Measurements from ENCODE around the gene NCK2. TPM values are rescaled to one million over a fixed set of nuclear protein-coding genes. Genes with fewer than 3 reads are reported as not detected.
A peak's percentile ranks its signal among the peaks of the same experiment; 100 is the strongest.
"Not testable (repeated sequence)": the region's sequence is repeated elsewhere in the genome, so short reads cannot be mapped to it uniquely, and the experiment has no call there.

NCK2 gene
- total RNA-seq, 2 experiments from 2014 or later: 84.7 to 87.5 TPM

GRCh38 chr2:105756435-105756834, 11.7 kb downstream of the NCK2 start:
- H3K27ac Mint-ChIP-seq: peak overlapping the region; percentile 95
- H3K4me3 Mint-ChIP-seq: peak overlapping the region; percentile 49
- H3K36me3 Mint-ChIP-seq (ENCODE audit: low read depth): peaks cover 67% of the 10 kb centered on the region
- intact Hi-C loops (cut with DNase I, micrococcal nuclease): no loop called here
- DNase-seq (no peak), ATAC-seq (no peak)
- no peaks in the 10 kb centered on the region for H3K27me3 Mint-ChIP-seq
- H3K4me1 Mint-ChIP-seq: peaks cover 94% of the 10 kb centered on the region
- ChIA-PET POLR2A (interaction anchor here (0.6 to 3.8 kb wide), 4 partner anchors 10 to 21 kb away, joined by 3 to 44 read pairs (median 6); no protein-coding TSS in a partner anchor), CTCF (interaction anchor here (0.7 to 2.2 kb wide), 9 partner anchors 9 to 337 kb away, joined by 3 to 9 read pairs (median 5); no protein-coding TSS in a partner anchor)
- no peaks in the 10 kb centered on the region for H3K9me3 Mint-ChIP-seq (ENCODE audit: low read depth)

GRCh38 chr2:105756865-105757264, 12.2 kb downstream of the NCK2 start:
- DNase-seq: peak; percentile 45
- ATAC-seq; H3K9me3 Mint-ChIP-seq (ENCODE audit: low read depth); H3K27me3 Mint-ChIP-seq; intact Hi-C loops (cut with DNase I, micrococcal nuclease): not testable (repeated sequence)
- H3K27ac Mint-ChIP-seq: peak overlapping the region; percentile 95
- peaks cover 95% of the 10 kb centered on the region for H3K4me1 Mint-ChIP-seq
- H3K4me3 Mint-ChIP-seq: peak overlapping the region; percentile 49
- ChIA-PET CTCF (interaction anchor here (1.3 to 2.2 kb wide), 5 partner anchors 9 to 46 kb away, joined by 4 to 9 read pairs (median 7); no protein-coding TSS in a partner anchor), POLR2A (interaction anchor here (3.8 kb wide), 1 partner anchor 11 kb away, joined by 44 read pairs; no protein-coding TSS in a partner anchor)
- peaks cover 66% of the 10 kb centered on the region for H3K36me3 Mint-ChIP-seq (ENCODE audit: low read depth)

- ChIA-PET POLR2A (interaction anchor here (0.7 to 3.8 kb wide), 4 partner anchors 10 to 12 kb away, joined by 3 to 44 read pairs (median 6); no protein-coding TSS in a partner anchor), CTCF (interaction anchor here (1.6 to 1.9 kb wide), 2 partner anchors 8 to 10 kb away, joined by 9 to 10 read pairs; no protein-coding TSS in a partner anchor)
- H3K27me3 Mint-ChIP-seq: no peaks in the 10 kb centered on the region
- intact Hi-C loops (cut with DNase I, micrococcal nuclease): no loop called here
- H3K27ac Mint-ChIP-seq: peak overlapping the region; percentile 95
- H3K36me3 Mint-ChIP-seq (ENCODE audit: low read depth): peaks cover 68% of the 10 kb centered on the region
- H3K9me3 Mint-ChIP-seq (ENCODE audit: low read depth): no peaks in the 10 kb centered on the region
- peaks cover 97% of the 10 kb centered on the region for H3K4me1 Mint-ChIP-seq
- no peak for DNase-seq
- peak overlapping the region; percentile 49 for H3K4me3 Mint-ChIP-seq
- no peak for ATAC-seq
These were observed 12.7 kb downstream of the NCK2 start for GRCh38 chr2:105757433-105757832.

GRCh38 chr2:105760191-105760590, 15.5 kb downstream of the NCK2 start:
- Mint-ChIP-seq H3K9me3 (ENCODE audit: low read depth) (no peaks in the 10 kb centered on the region), H3K27me3 (no peaks in the 10 kb centered on the region), H3K36me3 (ENCODE audit: low read depth) (peaks cover 57% of the 10 kb centered on the region), H3K27ac (peak overlapping the region; percentile 90), H3K4me3 (no peak overlapping the region), H3K4me1 (peaks cover 96% of the 10 kb centered on the region)
- ATAC-seq (no peak), DNase-seq (no peak)
- intact Hi-C loops (cut with DNase I, micrococcal nuclease): no loop called here
- ChIA-PET POLR2A (interaction anchor here (0.6 kb wide), 1 partner anchor 13 kb away, joined by 3 read pairs; no protein-coding TSS in a partner anchor), CTCF (no interaction called here)

GRCh38 chr2:105760639-105761337, 16.1 kb downstream of the NCK2 start:
- Mint-ChIP-seq H3K27me3 (no peaks in the 10 kb centered on the region), H3K4me3 (peak overlapping the region; percentile 39), H3K27ac (peak overlapping the region; percentile 90), H3K36me3 (ENCODE audit: low read depth) (peaks cover 59% of the 10 kb centered on the region), H3K4me1 (peaks cover 96% of the 10 kb centered on the region), H3K9me3 (ENCODE audit: low read depth) (no peaks in the 10 kb centered on the region)
- no peak for DNase-seq
- intact Hi-C loops (cut with DNase I, micrococcal nuclease): no loop called here
- CTCF ChIA-PET: no interaction called here
- peak; percentile 33 for ATAC-seq
- POLR2A ChIA-PET: interaction anchor here (0.6 to 1.4 kb wide), 2 partner anchors 13 to 43 kb away, joined by 3 read pairs; no protein-coding TSS in a partner anchor

- peak; percentile 13 for DNase-seq
- H3K4me1 Mint-ChIP-seq: peaks cover 96% of the 10 kb centered on the region
- intact Hi-C loops (cut with DNase I, micrococcal nuclease): no loop called here
- peak overlapping the region; percentile 85 for H3K27ac Mint-ChIP-seq
- ATAC-seq: no peak
- H3K9me3 Mint-ChIP-seq (ENCODE audit: low read depth): no peaks in the 10 kb centered on the region
- ChIA-PET POLR2A (interaction anchor here (0.9 to 2.2 kb wide), 5 partner anchors 13 to 41 kb away, joined by 3 to 7 read pairs (median 4); no protein-coding TSS in a partner anchor), CTCF (interaction anchor here (0.5 to 1.1 kb wide), 3 partner anchors 15 to 101 kb away, joined by 3 to 4 read pairs (median 3); no protein-coding TSS in a partner anchor)
- H3K27me3 Mint-ChIP-seq: no peaks in the 10 kb centered on the region
- H3K36me3 Mint-ChIP-seq (ENCODE audit: low read depth): peaks cover 63% of the 10 kb centered on the region
- H3K4me3 Mint-ChIP-seq: peak overlapping the region; percentile 45
These were observed 17.3 kb downstream of the NCK2 start for GRCh38 chr2:105761931-105762515.

GRCh38 chr2:105763076-105763475, 18.4 kb downstream of the NCK2 start:
- DNase-seq (peak; percentile 2), ATAC-seq (no peak)
- Mint-ChIP-seq H3K27me3 (no peaks in the 10 kb centered on the region), H3K9me3 (ENCODE audit: low read depth) (no peaks in the 10 kb centered on the region), H3K27ac (no peak overlapping the region), H3K4me1 (peaks cover 96% of the 10 kb centered on the region), H3K36me3 (ENCODE audit: low read depth) (peaks cover 68% of the 10 kb centered on the region), H3K4me3 (peak overlapping the region; percentile 32)
- CTCF ChIA-PET: interaction anchor here (0.6 to 1.6 kb wide), 5 partner anchors 10 to 29 kb away, joined by 3 to 4 read pairs (median 3); no protein-coding TSS in a partner anchor
- POLR2A ChIA-PET: interaction anchor here (0.6 to 2.4 kb wide), 4 partner anchors 14 to 72 kb away, joined by 3 to 8 read pairs (median 6); no protein-coding TSS in a partner anchor
- intact Hi-C loops (cut with DNase I, micrococcal nuclease): no loop called here

- DNase-seq: no peak
- POLR2A ChIA-PET: interaction anchor here (1.3 to 2.4 kb wide), 2 partner anchors 17 to 40 kb away, joined by 4 to 8 read pairs; no protein-coding TSS in a partner anchor
- no peak for ATAC-seq
- Mint-ChIP-seq H3K4me1 (peaks cover 96% of the 10 kb centered on the region), H3K27ac (peak overlapping the region; percentile 90), H3K27me3 (no peaks in the 10 kb centered on the region), H3K36me3 (ENCODE audit: low read depth) (peaks cover 68% of the 10 kb centered on the region), H3K9me3 (ENCODE audit: low read depth) (no peaks in the 10 kb centered on the region), H3K4me3 (peak overlapping the region; percentile 0)
- intact Hi-C loops (cut with DNase I, micrococcal nuclease): no loop called here
- CTCF ChIA-PET: interaction anchor here (0.8 to 1.6 kb wide), 8 partner anchors 8 to 121 kb away, joined by 3 to 5 read pairs (median 3); no protein-coding TSS in a partner anchor
These were observed 19.3 kb downstream of the NCK2 start for GRCh38 chr2:105764059-105764458.

- Mint-ChIP-seq H3K36me3 (ENCODE audit: low read depth) (peaks cover 55% of the 10 kb centered on the region), H3K4me1 (peaks cover 96% of the 10 kb centered on the region), H3K4me3 (peak overlapping the region; percentile 48), H3K9me3 (ENCODE audit: low read depth) (no peaks in the 10 kb centered on the region), H3K27ac (peak overlapping the region; percentile 90), H3K27me3 (no peaks in the 10 kb centered on the region)
- peak; percentile 58 for ATAC-seq
- intact Hi-C loops (cut with DNase I, micrococcal nuclease): no loop called here
- ChIA-PET CTCF (interaction anchor here (0.9 to 1.6 kb wide), 3 partner anchors 9 to 18 kb away, joined by 3 to 5 read pairs (median 5); no protein-coding TSS in a partner anchor), POLR2A (interaction anchor here (0.7 kb wide), 1 partner anchor 85 kb away, joined by 3 read pairs; no protein-coding TSS in a partner anchor)
- DNase-seq: peak; percentile 45
These were observed 20.9 kb downstream of the NCK2 start for GRCh38 chr2:105765415-105766299.

GRCh38 chr2:105766300-105766866, 21.7 kb downstream of the NCK2 start:
- Mint-ChIP-seq H3K27ac (peak overlapping the region; percentile 90), H3K27me3 (no peaks in the 10 kb centered on the region), H3K36me3 (ENCODE audit: low read depth) (peaks cover 52% of the 10 kb centered on the region), H3K4me3 (no peak overlapping the region), H3K4me1 (peaks cover 95% of the 10 kb centered on the region), H3K9me3 (ENCODE audit: low read depth) (no peaks in the 10 kb centered on the region)
- ChIA-PET CTCF (interaction anchor here (0.6 to 1.6 kb wide), 2 partner anchors 10 to 12 kb away, joined by 3 to 5 read pairs; no protein-coding TSS in a partner anchor), POLR2A (interaction anchor here (0.7 kb wide), 1 partner anchor 84 kb away, joined by 3 read pairs; no protein-coding TSS in a partner anchor)
- intact Hi-C loops (cut with DNase I, micrococcal nuclease): no loop called here
- ATAC-seq (no peak), DNase-seq (no peak)

All from activated CD4-positive, alpha-beta T cell treated with anti-CD3 and anti-CD28 coated beads for 36 hours (primary cell).